ENCODE results near the gene C14orf180. TPM values are rescaled to one million over a fixed set of nuclear protein-coding genes. Genes with fewer than 3 reads are reported as not detected.

Gene C14orf180
- total RNA-seq, 1 donor from 2014 or later = 0.14 TPM

DNA sequence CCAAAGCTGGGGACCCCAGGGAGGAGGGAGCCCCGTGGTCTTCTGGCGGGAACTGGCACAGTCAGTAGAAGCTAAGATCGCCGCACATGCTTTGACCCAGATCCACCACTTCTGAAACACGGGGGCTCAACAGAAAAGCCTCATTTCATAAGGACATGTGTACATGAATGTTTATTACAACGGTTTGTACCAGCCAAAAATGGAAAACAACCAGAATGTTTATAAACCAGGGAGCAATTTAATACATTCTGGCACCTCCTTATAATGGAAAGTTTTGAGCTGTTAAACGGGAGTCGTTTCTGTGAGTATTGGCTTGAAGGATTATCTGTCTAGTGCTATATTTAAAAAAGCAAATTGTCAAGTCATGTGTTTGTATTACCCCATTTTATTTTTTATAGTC lies 32.3 kb downstream of the C14orf180 start:
- Histone ChIP-seq H3K27ac (no peak overlapping the region), H3K27me3 (peaks cover 8% of the 10 kb centered on the region), H3K36me3 (no peaks in the 10 kb centered on the region), H3K4me1 (no peaks in the 10 kb centered on the region), H3K4me3 (no peak overlapping the region), H3K9me3 (peaks cover 5% of the 10 kb centered on the region)
- DNase-seq = no peak
- TF ChIP-seq, protein P1, sequence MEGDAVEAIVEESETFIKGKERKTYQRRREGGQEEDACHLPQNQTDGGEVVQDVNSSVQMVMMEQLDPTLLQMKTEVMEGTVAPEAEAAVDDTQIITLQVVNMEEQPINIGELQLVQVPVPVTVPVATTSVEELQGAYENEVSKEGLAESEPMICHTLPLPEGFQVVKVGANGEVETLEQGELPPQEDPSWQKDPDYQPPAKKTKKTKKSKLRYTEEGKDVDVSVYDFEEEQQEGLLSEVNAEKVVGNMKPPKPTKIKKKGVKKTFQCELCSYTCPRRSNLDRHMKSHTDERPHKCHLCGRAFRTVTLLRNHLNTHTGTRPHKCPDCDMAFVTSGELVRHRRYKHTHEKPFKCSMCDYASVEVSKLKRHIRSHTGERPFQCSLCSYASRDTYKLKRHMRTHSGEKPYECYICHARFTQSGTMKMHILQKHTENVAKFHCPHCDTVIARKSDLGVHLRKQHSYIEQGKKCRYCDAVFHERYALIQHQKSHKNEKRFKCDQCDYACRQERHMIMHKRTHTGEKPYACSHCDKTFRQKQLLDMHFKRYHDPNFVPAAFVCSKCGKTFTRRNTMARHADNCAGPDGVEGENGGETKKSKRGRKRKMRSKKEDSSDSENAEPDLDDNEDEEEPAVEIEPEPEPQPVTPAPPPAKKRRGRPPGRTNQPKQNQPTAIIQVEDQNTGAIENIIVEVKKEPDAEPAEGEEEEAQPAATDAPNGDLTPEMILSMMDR (IDR thresholded peaks at IDR 0.05) = no peak
- ATAC-seq = no peak
- intact Hi-C loops (cut with DNase I) = no loop called here

DNA sequence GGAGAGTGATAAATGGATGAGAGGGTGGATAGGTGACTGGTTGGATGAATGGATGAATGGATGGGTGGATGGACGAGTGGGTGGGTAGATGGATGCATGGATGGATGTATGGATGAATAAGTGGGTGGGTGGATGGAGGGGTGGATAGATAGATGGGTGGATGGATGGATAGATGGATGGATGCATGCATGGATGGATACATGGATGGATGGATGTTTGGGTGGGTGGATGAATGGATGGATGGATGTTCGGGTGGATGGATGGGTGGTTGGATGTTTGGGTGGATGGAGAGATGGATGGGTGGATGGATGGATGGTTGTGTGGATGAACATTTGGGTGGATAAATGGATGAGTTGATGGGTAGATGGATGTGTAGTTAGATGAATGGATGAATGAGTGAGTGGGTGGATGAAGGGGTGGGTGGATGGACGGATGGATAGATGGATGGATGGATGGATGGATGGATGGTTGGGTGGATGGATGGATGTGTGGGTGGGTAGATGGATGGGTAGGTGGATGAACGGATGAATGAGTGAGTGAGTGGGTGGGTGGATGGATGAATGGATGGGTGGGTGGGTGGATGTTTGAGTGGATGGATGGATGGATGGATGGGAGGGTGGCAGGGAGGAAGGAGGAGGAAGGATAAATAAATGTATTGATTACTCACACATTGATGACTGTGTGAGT lies 34.7 kb downstream of the C14orf180 start:
- peaks cover 27% of the 10 kb centered on the region for H3K27me3 ChIP-seq
- H3K27ac ChIP-seq = no peak overlapping the region
- TF ChIP-seq, protein P1 (IDR thresholded peaks at IDR 0.05) = no peak
- intact Hi-C loops (cut with DNase I) = no loop called here
- ATAC-seq = no peak
- DNase-seq = no peak
- no peaks in the 10 kb centered on the region for H3K36me3 ChIP-seq
- peaks cover 5% of the 10 kb centered on the region for H3K9me3 ChIP-seq
- H3K4me1 ChIP-seq = no peaks in the 10 kb centered on the region
- H3K4me3 ChIP-seq = no peak overlapping the region

DNA sequence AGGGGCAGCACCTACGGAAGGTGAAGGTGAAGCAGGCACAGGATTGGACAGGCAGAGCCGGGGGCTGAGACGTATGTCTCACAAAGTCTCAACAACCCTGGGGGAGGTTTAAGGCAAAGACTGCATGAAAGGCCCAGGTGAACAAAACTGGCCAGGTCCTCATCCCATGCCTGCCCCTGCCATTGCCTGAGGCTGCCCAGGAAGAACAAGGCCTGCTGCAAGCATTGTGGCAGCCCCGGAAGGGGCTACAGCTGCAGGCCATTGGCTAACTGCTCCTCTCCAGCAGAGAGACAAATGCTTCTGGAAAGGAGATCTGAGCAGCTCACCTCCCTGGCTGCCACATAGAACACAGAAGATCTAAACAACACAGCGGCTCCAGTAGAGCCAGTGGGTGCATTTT lies 45.4 kb downstream of the C14orf180 start:
- H3K27me3 ChIP-seq = peaks cover 14% of the 10 kb centered on the region
- intact Hi-C loops (cut with DNase I) = no loop called here
- TF ChIP-seq, protein P1 (IDR thresholded peaks at IDR 0.05) = no peak
- no peak overlapping the region for H3K27ac ChIP-seq
- ATAC-seq = no peak
- no peaks in the 10 kb centered on the region for H3K4me1 ChIP-seq
- H3K4me3 ChIP-seq = no peak overlapping the region
- H3K9me3 ChIP-seq = no peaks in the 10 kb centered on the region
- DNase-seq = no peak
- no peaks in the 10 kb centered on the region for H3K36me3 ChIP-seq

DNA sequence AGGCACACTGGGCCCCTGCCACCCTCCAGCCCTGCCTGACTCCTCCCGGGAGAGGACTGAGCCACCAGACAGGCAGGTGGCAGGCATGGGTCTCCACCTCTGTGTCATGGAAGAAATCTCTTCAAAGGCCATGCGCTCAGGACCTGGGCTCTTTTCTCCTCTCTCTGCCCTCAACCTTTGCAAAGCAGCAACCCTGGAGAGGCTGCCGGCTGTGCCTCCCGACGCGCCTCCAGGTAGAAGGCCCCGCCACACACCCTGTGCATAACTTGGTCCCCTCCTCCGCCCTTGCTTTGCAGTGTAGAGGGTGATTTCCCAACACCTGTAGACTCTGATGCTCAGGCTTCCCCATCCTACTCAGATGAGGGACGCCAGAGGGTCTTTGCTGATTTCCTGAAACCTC lies 53.2 kb downstream of the C14orf180 start:
- Histone ChIP-seq H3K4me3 (no peak overlapping the region), H3K27ac (no peak overlapping the region), H3K27me3 (peaks cover 29% of the 10 kb centered on the region), H3K4me1 (no peaks in the 10 kb centered on the region), H3K36me3 (no peaks in the 10 kb centered on the region), H3K9me3 (no peaks in the 10 kb centered on the region)
- DNase-seq (no peak), ATAC-seq (no peak)
- intact Hi-C loops (cut with DNase I) = no loop called here
- TF ChIP-seq, protein P1 (IDR thresholded peaks at IDR 0.05) = no peak

DNA sequence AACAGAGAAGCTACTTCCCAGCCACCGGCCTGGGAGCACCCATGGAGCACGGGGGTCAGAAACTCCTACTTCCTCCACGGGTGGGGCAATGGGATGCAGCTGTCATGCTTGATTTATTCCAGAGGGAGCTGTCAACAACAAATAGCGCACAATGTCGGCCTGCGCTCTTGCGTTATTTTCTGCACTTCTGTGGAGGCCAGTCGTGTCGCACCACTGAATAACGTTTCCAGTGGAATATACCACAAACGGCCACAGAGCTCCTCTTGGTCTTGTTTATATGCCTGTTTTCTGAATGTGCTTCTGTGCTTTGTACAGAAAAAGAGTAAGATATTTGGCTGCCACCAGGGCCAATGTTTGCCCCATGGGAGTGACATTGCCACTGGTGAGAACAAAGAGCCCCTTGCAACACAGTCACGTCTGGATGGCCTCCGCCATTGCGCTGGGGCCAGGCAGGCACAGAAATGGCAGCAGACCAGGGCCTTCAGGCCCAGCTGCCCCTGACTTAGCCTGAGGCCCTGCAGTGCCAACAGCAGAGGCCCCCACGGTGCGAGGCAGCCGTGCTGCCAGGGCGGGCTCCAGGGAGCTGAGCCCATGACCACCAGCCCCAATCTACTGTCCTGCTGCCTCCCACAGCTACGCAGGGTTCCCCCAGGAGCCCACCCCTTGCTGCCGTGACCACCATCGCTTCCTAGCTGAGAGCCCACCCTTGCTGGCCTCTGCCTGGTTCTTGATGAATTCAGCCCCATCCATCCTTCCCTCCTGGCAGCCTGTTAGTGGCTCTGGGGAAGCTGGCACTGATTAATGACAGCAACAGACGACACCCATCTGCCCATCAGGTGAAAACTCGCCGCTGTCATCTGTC lies 53.9 kb downstream of the C14orf180 start:
- intact Hi-C loops (cut with DNase I) = no loop called here
- Histone ChIP-seq H3K27ac (no peak overlapping the region), H3K36me3 (no peaks in the 10 kb centered on the region), H3K9me3 (no peaks in the 10 kb centered on the region), H3K27me3 (peaks cover 29% of the 10 kb centered on the region), H3K4me3 (no peak overlapping the region), H3K4me1 (no peaks in the 10 kb centered on the region)
- ATAC-seq = no peak
- TF ChIP-seq, protein P1 (IDR thresholded peaks at IDR 0.05) = no peak
- DNase-seq = no peak
